ENCODE data around the gene MITD1. TPM values are rescaled to one million over a fixed set of nuclear protein-coding genes. Genes with fewer than 3 reads are reported as not detected.
A peak's percentile ranks its signal among the peaks of the same experiment; 100 is the strongest.

Gene MITD1
- total RNA-seq, 2 experiments from 2014 or later = 67.4 to 75.5 TPM

- H3K27me3 Mint-ChIP-seq = no peaks in the 10 kb centered on the region
- peaks cover 10% of the 10 kb centered on the region for H3K36me3 Mint-ChIP-seq
- no peak for DNase-seq
- ChIA-PET CTCF (no interaction called here), POLR2A (no interaction called here)
- H3K4me1 Mint-ChIP-seq (ENCODE audit: low read depth) = peaks cover 41% of the 10 kb centered on the region
- intact Hi-C loops (cut with micrococcal nuclease) = no loop called here
- H3K27ac Mint-ChIP-seq = no peak overlapping the region
- no peak overlapping the region for H3K4me3 Mint-ChIP-seq
- H3K9me3 Mint-ChIP-seq = no peaks in the 10 kb centered on the region
These were observed 4.0 kb upstream of the MITD1 start for GRCh38 chr2:99184811-99185210.

GRCh38 chr2:99183025-99183424 is 2.2 kb upstream of the MITD1 start:
- ChIA-PET CTCF (no interaction called here), POLR2A (no interaction called here)
- Mint-ChIP-seq H3K27ac (no peak overlapping the region), H3K9me3 (no peaks in the 10 kb centered on the region), H3K36me3 (peaks cover 5% of the 10 kb centered on the region), H3K4me3 (no peak overlapping the region), H3K27me3 (no peaks in the 10 kb centered on the region), H3K4me1 (ENCODE audit: low read depth) (peaks cover 45% of the 10 kb centered on the region)
- DNase-seq = no peak
- intact Hi-C loops (cut with micrococcal nuclease) = no loop called here

GRCh38 chr2:99181624-99182000 is 754 bp upstream of the MITD1 start:
- no peak for DNase-seq
- H3K4me1 Mint-ChIP-seq (ENCODE audit: low read depth) = peaks cover 48% of the 10 kb centered on the region
- peak overlapping the region; percentile 98 for H3K4me3 Mint-ChIP-seq
- peak overlapping the region; percentile 97 for H3K27ac Mint-ChIP-seq
- H3K27me3 Mint-ChIP-seq = no peaks in the 10 kb centered on the region
- peaks cover 4% of the 10 kb centered on the region for H3K36me3 Mint-ChIP-seq
- H3K9me3 Mint-ChIP-seq = no peaks in the 10 kb centered on the region
- POLR2A ChIA-PET = interaction anchor here (0.7 kb wide), 1 partner anchor 40 kb away, joined by 5 read pairs; the partner anchor contains the start of gene C2orf15
- CTCF ChIA-PET = interaction anchor here (0.9 kb wide), 1 partner anchor 14 kb away, joined by 4 read pairs; no protein-coding TSS in a partner anchor
- intact Hi-C loops (cut with micrococcal nuclease) = loop anchor here (1.0 kb wide), 4 partner anchors 27 to 309 kb away; partner anchors contain the start of genes C2orf15, LIPT1, REV1 and TSGA10

- no peak overlapping the region for H3K4me3 Mint-ChIP-seq
These were observed 9.3 kb downstream of the MITD1 start for GRCh38 chr2:99171377-99172140.

DNA sequence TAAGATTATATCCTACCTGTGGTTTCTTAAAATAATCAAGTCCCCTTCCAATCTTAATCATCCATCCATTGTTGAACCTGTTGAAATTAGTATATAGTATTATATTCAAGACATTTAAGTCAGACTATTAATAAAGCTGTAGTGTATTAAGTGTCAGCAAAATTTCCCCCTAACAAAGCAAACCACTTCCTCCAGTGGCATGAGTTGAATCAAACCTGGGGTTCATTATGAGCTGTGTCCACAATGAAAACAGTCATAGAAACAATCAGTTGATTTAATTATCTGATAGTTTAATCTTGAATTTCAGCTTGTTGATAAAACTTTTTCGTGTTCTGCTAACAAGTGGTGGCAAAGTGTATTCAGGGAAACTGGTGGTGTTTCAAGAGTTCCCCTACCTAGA is 11.3 kb downstream of the MITD1 start:
- no peaks in the 10 kb centered on the region for H3K9me3 Mint-ChIP-seq
- DNase-seq = no peak
- ChIA-PET CTCF (interaction anchor here (1.3 kb wide), 1 partner anchor 11 kb away, joined by 6 read pairs; the partner anchor contains the start of genes MITD1 and MRPL30), POLR2A (interaction anchor here (1.0 kb wide), 1 partner anchor 29 kb away, joined by 3 read pairs; no protein-coding TSS in a partner anchor)
- peaks cover 27% of the 10 kb centered on the region for H3K36me3 Mint-ChIP-seq
- H3K27me3 Mint-ChIP-seq = no peaks in the 10 kb centered on the region
- H3K27ac Mint-ChIP-seq = peak overlapping the region; percentile 26
- intact Hi-C loops (cut with micrococcal nuclease) = no loop called here
- H3K4me3 Mint-ChIP-seq = no peak overlapping the region
- peaks cover 28% of the 10 kb centered on the region for H3K4me1 Mint-ChIP-seq (ENCODE audit: low read depth)

More at GRCh38 chr2:99171377-99172140, 9.3 kb downstream of the MITD1 start:
- peaks cover 34% of the 10 kb centered on the region for H3K4me1 Mint-ChIP-seq (ENCODE audit: low read depth)
- H3K27ac Mint-ChIP-seq = peak overlapping the region; percentile 49
- no peak for DNase-seq
- POLR2A ChIA-PET = no interaction called here
- H3K36me3 Mint-ChIP-seq = peaks cover 27% of the 10 kb centered on the region
- CTCF ChIA-PET = interaction anchor here (0.9 kb wide), 1 partner anchor 8 kb away, joined by 4 read pairs; no protein-coding TSS in a partner anchor
- H3K27me3 Mint-ChIP-seq = no peaks in the 10 kb centered on the region
- H3K9me3 Mint-ChIP-seq = no peaks in the 10 kb centered on the region
- intact Hi-C loops (cut with micrococcal nuclease) = loop anchor here (1.0 to 10.0 kb wide), 2 partner anchors 8 to 337 kb away; no protein-coding TSS in a partner anchor

- peak overlapping the region; percentile 10 for H3K27ac Mint-ChIP-seq
- peaks cover 17% of the 10 kb centered on the region for H3K4me1 Mint-ChIP-seq (ENCODE audit: low read depth)
- POLR2A ChIA-PET = no interaction called here
- no peak overlapping the region for H3K4me3 Mint-ChIP-seq
- DNase-seq = no peak
- H3K36me3 Mint-ChIP-seq = peaks cover 21% of the 10 kb centered on the region
- no peaks in the 10 kb centered on the region for H3K9me3 Mint-ChIP-seq
- H3K27me3 Mint-ChIP-seq = no peaks in the 10 kb centered on the region
- CTCF ChIA-PET = interaction anchor here (1.5 kb wide), 1 partner anchor 11 kb away, joined by 3 read pairs; no protein-coding TSS in a partner anchor
- intact Hi-C loops (cut with micrococcal nuclease) = no loop called here
These were observed 14.6 kb downstream of the MITD1 start for GRCh38 chr2:99166218-99166617.

DNA sequence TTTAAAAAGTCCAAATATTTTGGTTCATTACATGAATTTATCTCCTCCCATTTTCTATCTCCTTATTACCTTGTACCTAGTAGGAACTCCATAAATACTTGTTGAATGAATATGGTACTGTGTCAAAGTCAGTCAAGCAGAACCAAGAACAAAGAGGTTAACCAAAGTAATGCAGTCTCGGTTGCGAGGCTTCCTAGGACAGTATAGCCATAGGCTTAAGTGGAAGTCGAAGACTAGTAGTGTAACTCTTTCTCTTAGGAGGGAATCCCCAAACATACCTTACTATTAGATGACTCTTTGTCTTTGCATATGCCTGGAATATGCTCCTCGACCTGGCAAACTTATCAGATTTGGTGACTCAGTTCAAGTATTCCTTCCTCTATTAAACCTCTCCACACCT is 21.3 kb downstream of the MITD1 start:
- Mint-ChIP-seq H3K27me3 (no peaks in the 10 kb centered on the region), H3K4me1 (ENCODE audit: low read depth) (peaks cover 19% of the 10 kb centered on the region), H3K9me3 (no peaks in the 10 kb centered on the region), H3K4me3 (no peak overlapping the region), H3K36me3 (peaks cover 3% of the 10 kb centered on the region), H3K27ac (no peak overlapping the region)
- no peak for DNase-seq
- POLR2A ChIA-PET = no interaction called here
- intact Hi-C loops (cut with micrococcal nuclease) = loop anchor here (10.0 kb wide), 2 partner anchors 425 to 705 kb away; partner anchors contain the start of gene MGAT4A
- CTCF ChIA-PET = no interaction called here

- intact Hi-C loops (cut with micrococcal nuclease) = loop anchor here (10.0 kb wide), 2 partner anchors 424 to 704 kb away; partner anchors contain the start of gene MGAT4A
- no peak overlapping the region for H3K4me3 Mint-ChIP-seq
- no peaks in the 10 kb centered on the region for H3K9me3 Mint-ChIP-seq
- ChIA-PET CTCF (interaction anchor here (1.1 to 1.5 kb wide), 2 partner anchors 15 to 21 kb away, joined by 5 read pairs; no protein-coding TSS in a partner anchor), POLR2A (no interaction called here)
- H3K27me3 Mint-ChIP-seq = no peaks in the 10 kb centered on the region
- H3K36me3 Mint-ChIP-seq = peaks cover 7% of the 10 kb centered on the region
- no peak for DNase-seq
- H3K27ac Mint-ChIP-seq = no peak overlapping the region
- H3K4me1 Mint-ChIP-seq (ENCODE audit: low read depth) = peaks cover 19% of the 10 kb centered on the region
These were observed 22.3 kb downstream of the MITD1 start for GRCh38 chr2:99158599-99158998.

DNA sequence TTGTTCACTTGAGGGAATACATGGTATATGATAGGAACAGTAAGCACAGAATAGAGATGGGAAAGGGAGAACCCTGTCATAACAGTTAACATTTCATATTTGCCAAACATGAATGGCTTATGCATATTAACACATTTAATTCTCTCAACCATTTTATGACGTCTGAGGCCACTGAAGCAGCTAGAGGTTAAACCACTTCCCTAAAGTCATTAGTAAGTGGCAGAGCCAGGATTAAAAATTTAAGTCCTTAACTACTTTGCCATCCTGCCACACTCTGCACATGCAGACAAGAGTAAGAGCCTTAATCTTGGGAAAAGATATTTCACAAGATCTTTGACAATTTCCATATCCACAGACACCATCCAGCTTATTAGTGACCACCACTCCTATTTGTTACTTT is 24.0 kb downstream of the MITD1 start:
- peaks cover 19% of the 10 kb centered on the region for H3K4me1 Mint-ChIP-seq (ENCODE audit: low read depth)
- H3K27ac Mint-ChIP-seq = no peak overlapping the region
- no peak overlapping the region for H3K4me3 Mint-ChIP-seq
- peaks cover 7% of the 10 kb centered on the region for H3K36me3 Mint-ChIP-seq
- ChIA-PET CTCF (interaction anchor here (1.0 to 1.4 kb wide), 2 partner anchors 16 to 23 kb away, joined by 3 to 7 read pairs; partner anchors contain the start of gene MITD1), POLR2A (interaction anchor here (3.0 kb wide), 1 partner anchor 24 kb away, joined by 12 read pairs; the partner anchor contains the start of genes MITD1 and MRPL30)
- intact Hi-C loops (cut with micrococcal nuclease) = loop anchor here (10.0 kb wide), 2 partner anchors 422 to 702 kb away; partner anchors contain the start of gene MGAT4A
- DNase-seq = no peak
- no peaks in the 10 kb centered on the region for H3K9me3 Mint-ChIP-seq
- H3K27me3 Mint-ChIP-seq = no peaks in the 10 kb centered on the region

GRCh38 chr2:99154643-99155536 is 26.0 kb downstream of the MITD1 start, which contains the start of the genes LIPT1 and TSGA10:
Gene LIPT1, plus strand, starts transcription at chr2:99154967. Its CDS starts 6,991 bp downstream, at chr2:99161958.
Gene TSGA10, minus strand, starts transcription at chr2:99154942. Its CDS starts 45,503 bp downstream, at chr2:99109439.
- ChIA-PET POLR2A (interaction anchor here (0.9 to 3.0 kb wide), 4 partner anchors 13 to 182 kb away, joined by 3 to 13 read pairs (median 9); partner anchors contain the start of genes C2orf15, EIF5B, MITD1 and MRPL30), CTCF (interaction anchor here (1.1 to 1.8 kb wide), 2 partner anchors 14 to 23 kb away, joined by 3 to 5 read pairs; no protein-coding TSS in a partner anchor)
- no peaks in the 10 kb centered on the region for H3K27me3 Mint-ChIP-seq
- H3K27ac Mint-ChIP-seq = peak within 1 kb of the TSS; percentile 91
- peaks cover 7% of the 10 kb centered on the region for H3K36me3 Mint-ChIP-seq
- peak; percentile 96 for DNase-seq
- H3K4me3 Mint-ChIP-seq = no peak within 1 kb of the TSS
- peaks cover 24% of the 10 kb centered on the region for H3K4me1 Mint-ChIP-seq (ENCODE audit: low read depth)
- no peaks in the 10 kb centered on the region for H3K9me3 Mint-ChIP-seq
- intact Hi-C loops (cut with micrococcal nuclease) = loop anchor here (1.0 to 10.0 kb wide), 6 partner anchors 14 to 700 kb away; partner anchors contain the start of genes C2orf15, MGAT4A, MITD1 and MRPL30
